ENCODE measurements around the gene SEC24A. TPM values are rescaled to one million over a fixed set of nuclear protein-coding genes. Genes with fewer than 3 reads are reported as not detected.

The SEC24A gene
- polyA plus RNA-seq, 1 of the 3 experiments (the other 2 are of a cell fraction) = 7.4 TPM

DNA sequence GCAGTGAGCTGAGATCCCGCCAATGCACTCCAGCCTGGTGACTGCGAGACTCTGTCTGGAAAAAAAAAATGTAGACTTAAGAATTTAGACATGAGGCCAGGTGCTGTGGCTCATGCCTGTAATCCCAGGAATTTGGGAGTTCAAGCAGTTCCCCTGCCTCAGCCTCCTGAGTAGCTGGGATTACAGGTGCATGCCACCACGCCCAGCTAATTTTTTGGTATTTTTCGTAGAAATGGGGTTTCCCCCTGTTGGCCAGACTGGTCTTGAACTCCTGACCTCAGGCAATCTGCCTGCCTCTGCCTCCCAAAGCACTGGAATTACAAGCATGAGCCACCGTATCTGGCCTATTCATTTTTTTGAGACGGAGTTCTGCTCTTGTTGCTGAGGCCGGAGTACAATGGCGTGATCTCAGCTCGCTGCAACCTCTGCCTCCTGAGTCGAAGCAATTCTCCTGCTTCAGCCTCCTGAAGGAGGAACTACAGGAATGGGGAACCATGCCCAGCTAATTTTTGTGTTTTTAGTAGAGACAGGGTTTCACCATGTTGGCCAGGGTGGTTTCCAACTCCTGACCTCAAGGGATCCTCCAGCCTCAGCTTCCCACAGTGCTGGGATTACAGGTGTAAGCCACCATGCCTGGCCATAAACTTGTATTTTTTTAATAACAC, 124.0 kb downstream of the SEC24A start:
- no peaks in the 10 kb centered on the region for H3K4me1 ChIP-seq (ENCODE audit: control insufficient read depth in 1 of 2, insufficient read depth in 2 of 2, low read depth in 1 of 2, low read length in 1 of 2)
- no peak overlapping the region for H2AFZ ChIP-seq (ENCODE audit: low read depth)
- peaks cover 7% of the 10 kb centered on the region for H3F3A ChIP-seq (replicated peaks; ENCODE audit: insufficient read depth)
- H3K4me3 ChIP-seq (ENCODE audit: low read depth in 2 of 2, low read length in 1 of 2) = no peak overlapping the region
- H4K20me1 ChIP-seq (ENCODE audit: insufficient read depth) = no peaks in the 10 kb centered on the region
- no peaks in the 10 kb centered on the region for H3K9me3 ChIP-seq
- H3K27ac ChIP-seq (ENCODE audit: low read depth in 2 of 2, low read length in 1 of 2) = no peak overlapping the region
- no peak for DNase-seq
- no peaks in the 10 kb centered on the region for H3K9me2 ChIP-seq
- CTCF ChIA-PET = interaction anchor here (1.7 kb wide), 1 partner anchor 13 kb away, joined by 4 read pairs; no protein-coding TSS in a partner anchor
- peaks cover 37 to 75% of the 10 kb centered on the region in 2 experiments for H3K36me3 ChIP-seq (replicated peaks in 1 of 2; ENCODE audit: control insufficient read depth in 1 of 2, insufficient read depth in 2 of 2, low read length in 1 of 2)
- H3K4me2 ChIP-seq = no peak overlapping the region
- no peaks in the 10 kb centered on the region for H3K27me3 ChIP-seq (ENCODE audit: insufficient read depth)
- no peak overlapping the region for H3K9ac ChIP-seq
- H3K79me2 ChIP-seq (ENCODE audit: insufficient read depth) = peaks cover 29% of the 10 kb centered on the region
- POLR2A ChIA-PET = no interaction called here
- WGBS (ENCODE audit: low lambda C conversion rate) = 97% methylated on average over 10 of the region's 10 CpGs
- TF ChIP-seq, protein P1, sequence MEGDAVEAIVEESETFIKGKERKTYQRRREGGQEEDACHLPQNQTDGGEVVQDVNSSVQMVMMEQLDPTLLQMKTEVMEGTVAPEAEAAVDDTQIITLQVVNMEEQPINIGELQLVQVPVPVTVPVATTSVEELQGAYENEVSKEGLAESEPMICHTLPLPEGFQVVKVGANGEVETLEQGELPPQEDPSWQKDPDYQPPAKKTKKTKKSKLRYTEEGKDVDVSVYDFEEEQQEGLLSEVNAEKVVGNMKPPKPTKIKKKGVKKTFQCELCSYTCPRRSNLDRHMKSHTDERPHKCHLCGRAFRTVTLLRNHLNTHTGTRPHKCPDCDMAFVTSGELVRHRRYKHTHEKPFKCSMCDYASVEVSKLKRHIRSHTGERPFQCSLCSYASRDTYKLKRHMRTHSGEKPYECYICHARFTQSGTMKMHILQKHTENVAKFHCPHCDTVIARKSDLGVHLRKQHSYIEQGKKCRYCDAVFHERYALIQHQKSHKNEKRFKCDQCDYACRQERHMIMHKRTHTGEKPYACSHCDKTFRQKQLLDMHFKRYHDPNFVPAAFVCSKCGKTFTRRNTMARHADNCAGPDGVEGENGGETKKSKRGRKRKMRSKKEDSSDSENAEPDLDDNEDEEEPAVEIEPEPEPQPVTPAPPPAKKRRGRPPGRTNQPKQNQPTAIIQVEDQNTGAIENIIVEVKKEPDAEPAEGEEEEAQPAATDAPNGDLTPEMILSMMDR (IDR thresholded peaks at IDR 0.05) = no peak
- TF ChIP-seq JUND (IDR thresholded peaks at IDR 0.05) = no peak
- no peak for TF ChIP-seq RFX5 (IDR thresholded peaks at IDR 0.05; ENCODE audit: low read length)
- TF ChIP-seq, protein P2, sequence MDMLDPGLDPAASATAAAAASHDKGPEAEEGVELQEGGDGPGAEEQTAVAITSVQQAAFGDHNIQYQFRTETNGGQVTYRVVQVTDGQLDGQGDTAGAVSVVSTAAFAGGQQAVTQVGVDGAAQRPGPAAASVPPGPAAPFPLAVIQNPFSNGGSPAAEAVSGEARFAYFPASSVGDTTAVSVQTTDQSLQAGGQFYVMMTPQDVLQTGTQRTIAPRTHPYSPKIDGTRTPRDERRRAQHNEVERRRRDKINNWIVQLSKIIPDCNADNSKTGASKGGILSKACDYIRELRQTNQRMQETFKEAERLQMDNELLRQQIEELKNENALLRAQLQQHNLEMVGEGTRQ (IDR thresholded peaks at IDR 0.05; ENCODE audit: borderline replicate concordance, low read depth, low read length) = no peak
- TF ChIP-seq TAF1 (IDR thresholded peaks at IDR 0.05; ENCODE audit: borderline replicate concordance, low read depth, low read length) = no peak
- no peak for TF ChIP-seq NFIC (IDR thresholded peaks at IDR 0.05; ENCODE audit: borderline replicate concordance)
- TF ChIP-seq, protein P3, sequence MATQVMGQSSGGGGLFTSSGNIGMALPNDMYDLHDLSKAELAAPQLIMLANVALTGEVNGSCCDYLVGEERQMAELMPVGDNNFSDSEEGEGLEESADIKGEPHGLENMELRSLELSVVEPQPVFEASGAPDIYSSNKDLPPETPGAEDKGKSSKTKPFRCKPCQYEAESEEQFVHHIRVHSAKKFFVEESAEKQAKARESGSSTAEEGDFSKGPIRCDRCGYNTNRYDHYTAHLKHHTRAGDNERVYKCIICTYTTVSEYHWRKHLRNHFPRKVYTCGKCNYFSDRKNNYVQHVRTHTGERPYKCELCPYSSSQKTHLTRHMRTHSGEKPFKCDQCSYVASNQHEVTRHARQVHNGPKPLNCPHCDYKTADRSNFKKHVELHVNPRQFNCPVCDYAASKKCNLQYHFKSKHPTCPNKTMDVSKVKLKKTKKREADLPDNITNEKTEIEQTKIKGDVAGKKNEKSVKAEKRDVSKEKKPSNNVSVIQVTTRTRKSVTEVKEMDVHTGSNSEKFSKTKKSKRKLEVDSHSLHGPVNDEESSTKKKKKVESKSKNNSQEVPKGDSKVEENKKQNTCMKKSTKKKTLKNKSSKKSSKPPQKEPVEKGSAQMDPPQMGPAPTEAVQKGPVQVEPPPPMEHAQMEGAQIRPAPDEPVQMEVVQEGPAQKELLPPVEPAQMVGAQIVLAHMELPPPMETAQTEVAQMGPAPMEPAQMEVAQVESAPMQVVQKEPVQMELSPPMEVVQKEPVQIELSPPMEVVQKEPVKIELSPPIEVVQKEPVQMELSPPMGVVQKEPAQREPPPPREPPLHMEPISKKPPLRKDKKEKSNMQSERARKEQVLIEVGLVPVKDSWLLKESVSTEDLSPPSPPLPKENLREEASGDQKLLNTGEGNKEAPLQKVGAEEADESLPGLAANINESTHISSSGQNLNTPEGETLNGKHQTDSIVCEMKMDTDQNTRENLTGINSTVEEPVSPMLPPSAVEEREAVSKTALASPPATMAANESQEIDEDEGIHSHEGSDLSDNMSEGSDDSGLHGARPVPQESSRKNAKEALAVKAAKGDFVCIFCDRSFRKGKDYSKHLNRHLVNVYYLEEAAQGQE (IDR thresholded peaks at IDR 0.05; ENCODE audit: low read depth, low read length) = no peak
- TF ChIP-seq FOSL2 (IDR thresholded peaks at IDR 0.05; ENCODE audit: borderline replicate concordance, low read depth) = no peak
- TF ChIP-seq EZH2phosphoT487 (IDR thresholded peaks at IDR 0.05; ENCODE audit: borderline replicate concordance, low read depth) = no peak
- no peak for TF ChIP-seq RXRA (IDR thresholded peaks at IDR 0.05; ENCODE audit: borderline replicate concordance, low read depth)
- TF ChIP-seq, protein P4, sequence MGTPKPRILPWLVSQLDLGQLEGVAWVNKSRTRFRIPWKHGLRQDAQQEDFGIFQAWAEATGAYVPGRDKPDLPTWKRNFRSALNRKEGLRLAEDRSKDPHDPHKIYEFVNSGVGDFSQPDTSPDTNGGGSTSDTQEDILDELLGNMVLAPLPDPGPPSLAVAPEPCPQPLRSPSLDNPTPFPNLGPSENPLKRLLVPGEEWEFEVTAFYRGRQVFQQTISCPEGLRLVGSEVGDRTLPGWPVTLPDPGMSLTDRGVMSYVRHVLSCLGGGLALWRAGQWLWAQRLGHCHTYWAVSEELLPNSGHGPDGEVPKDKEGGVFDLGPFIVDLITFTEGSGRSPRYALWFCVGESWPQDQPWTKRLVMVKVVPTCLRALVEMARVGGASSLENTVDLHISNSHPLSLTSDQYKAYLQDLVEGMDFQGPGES (IDR thresholded peaks at IDR 0.05; ENCODE audit: low read depth, low read length) = no peak
- no peak for TF ChIP-seq SIN3A (IDR thresholded peaks at IDR 0.05; ENCODE audit: borderline replicate concordance, low read depth, low read length)
- TF ChIP-seq RCOR1 (IDR thresholded peaks at IDR 0.05; ENCODE audit: low read length) = no peak
- TF ChIP-seq FOXJ3 (CRISPR knock-in tag; IDR thresholded peaks at IDR 0.05) = no peak
- TF ChIP-seq, protein P5, sequence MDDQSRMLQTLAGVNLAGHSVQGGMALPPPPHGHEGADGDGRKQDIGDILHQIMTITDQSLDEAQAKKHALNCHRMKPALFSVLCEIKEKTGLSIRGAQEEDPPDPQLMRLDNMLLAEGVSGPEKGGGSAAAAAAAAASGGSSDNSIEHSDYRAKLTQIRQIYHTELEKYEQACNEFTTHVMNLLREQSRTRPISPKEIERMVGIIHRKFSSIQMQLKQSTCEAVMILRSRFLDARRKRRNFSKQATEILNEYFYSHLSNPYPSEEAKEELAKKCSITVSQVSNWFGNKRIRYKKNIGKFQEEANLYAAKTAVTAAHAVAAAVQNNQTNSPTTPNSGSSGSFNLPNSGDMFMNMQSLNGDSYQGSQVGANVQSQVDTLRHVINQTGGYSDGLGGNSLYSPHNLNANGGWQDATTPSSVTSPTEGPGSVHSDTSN (IDR thresholded peaks at IDR 0.05) = no peak
- no peak for TF ChIP-seq MEF2A (IDR thresholded peaks at IDR 0.05; ENCODE audit: borderline replicate concordance, low read depth)
- TF ChIP-seq POLR2AphosphoS5 (IDR thresholded peaks at IDR 0.05; ENCODE audit: low read depth, low read length) = no peak
- no peak for TF ChIP-seq TCF12 (IDR thresholded peaks at IDR 0.05)
- no peak for TF ChIP-seq CHD2 (IDR thresholded peaks at IDR 0.05; ENCODE audit: low read length, partially characterized antibody)
- TF ChIP-seq RAD21 (IDR thresholded peaks at IDR 0.05; ENCODE audit: low read length) = no peak
